RWPE1 (cell line): Measurements from ENCODE around the gene GSTCD.

Experiments used
- CTCF ChIA-PET: fragments of 350-600 bp; sonication (Branson Sonifier 250); formaldehyde crosslinking; extraction: SDS; loops from one replicate; lab custom pipeline; 2021; lab: Yijun Ruan, JAX
- POLR2A ChIA-PET: fragments of 400-600 bp; formaldehyde crosslinking; extraction: SDS; loops from one replicate; lab custom pipeline; 2020; ENCODE audit warnings: antibody characterized with exemption; ENCODE audit not compliant: low non-redundant PET; lab: Yijun Ruan, JAX
- DNase-seq: peaks from one replicate; pipeline ENCODE4 v3.0.0; 2012; ENCODE audit warnings: low spot score
- H3K27ac ChIP-seq: fragments of 450-650 bp; 2 replicates; pipeline ENCODE4 v1.5.1; 2017
- TF ChIP-seq, protein P1 (sequence below): fragments of 450-650 bp; conservative IDR thresholded peaks from 2 replicates; pipeline ENCODE4 v1.5.1; 2017; ENCODE audit warnings: low read depth, mild to moderate bottlenecking

The GSTCD gene

DNA sequence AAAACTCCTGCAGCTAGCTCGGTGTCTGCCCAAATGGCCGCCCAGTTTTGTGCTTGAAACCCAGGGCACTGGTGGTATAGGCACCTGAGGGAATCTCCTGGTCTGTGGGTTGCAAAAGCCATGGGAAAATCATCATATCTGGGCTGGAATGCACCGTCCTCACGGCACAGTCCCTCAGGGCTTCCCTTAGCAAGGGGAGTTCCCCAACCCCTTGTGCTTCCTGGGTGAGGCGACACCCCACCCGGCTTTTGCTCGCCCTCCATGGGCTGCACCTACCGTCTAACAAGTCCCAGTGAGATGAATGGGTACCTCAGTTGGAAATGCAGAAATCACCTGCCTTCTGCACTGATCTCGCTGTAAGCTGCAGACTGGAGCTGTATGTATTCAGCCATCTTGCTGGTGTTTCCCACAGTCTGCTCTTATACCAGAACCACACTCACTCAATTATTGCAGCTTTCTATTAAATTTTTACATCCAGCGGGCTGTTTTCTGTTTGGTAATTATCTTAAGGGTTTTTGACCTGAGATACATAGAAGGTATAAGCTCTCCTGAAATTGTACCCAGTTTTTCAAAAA is 150.0 kb downstream of the GSTCD start:
- ChIA-PET CTCF (interaction anchor here (0.6 to 0.7 kb wide), 2 partner anchors 56 to 1264 kb away, joined by 5 to 7 read pairs; no protein-coding TSS in a partner anchor), POLR2A (no interaction called here)
- no peak overlapping the region for H3K27ac ChIP-seq
- no peak for DNase-seq
- TF ChIP-seq, protein P1, sequence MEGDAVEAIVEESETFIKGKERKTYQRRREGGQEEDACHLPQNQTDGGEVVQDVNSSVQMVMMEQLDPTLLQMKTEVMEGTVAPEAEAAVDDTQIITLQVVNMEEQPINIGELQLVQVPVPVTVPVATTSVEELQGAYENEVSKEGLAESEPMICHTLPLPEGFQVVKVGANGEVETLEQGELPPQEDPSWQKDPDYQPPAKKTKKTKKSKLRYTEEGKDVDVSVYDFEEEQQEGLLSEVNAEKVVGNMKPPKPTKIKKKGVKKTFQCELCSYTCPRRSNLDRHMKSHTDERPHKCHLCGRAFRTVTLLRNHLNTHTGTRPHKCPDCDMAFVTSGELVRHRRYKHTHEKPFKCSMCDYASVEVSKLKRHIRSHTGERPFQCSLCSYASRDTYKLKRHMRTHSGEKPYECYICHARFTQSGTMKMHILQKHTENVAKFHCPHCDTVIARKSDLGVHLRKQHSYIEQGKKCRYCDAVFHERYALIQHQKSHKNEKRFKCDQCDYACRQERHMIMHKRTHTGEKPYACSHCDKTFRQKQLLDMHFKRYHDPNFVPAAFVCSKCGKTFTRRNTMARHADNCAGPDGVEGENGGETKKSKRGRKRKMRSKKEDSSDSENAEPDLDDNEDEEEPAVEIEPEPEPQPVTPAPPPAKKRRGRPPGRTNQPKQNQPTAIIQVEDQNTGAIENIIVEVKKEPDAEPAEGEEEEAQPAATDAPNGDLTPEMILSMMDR, result no peak

DNA sequence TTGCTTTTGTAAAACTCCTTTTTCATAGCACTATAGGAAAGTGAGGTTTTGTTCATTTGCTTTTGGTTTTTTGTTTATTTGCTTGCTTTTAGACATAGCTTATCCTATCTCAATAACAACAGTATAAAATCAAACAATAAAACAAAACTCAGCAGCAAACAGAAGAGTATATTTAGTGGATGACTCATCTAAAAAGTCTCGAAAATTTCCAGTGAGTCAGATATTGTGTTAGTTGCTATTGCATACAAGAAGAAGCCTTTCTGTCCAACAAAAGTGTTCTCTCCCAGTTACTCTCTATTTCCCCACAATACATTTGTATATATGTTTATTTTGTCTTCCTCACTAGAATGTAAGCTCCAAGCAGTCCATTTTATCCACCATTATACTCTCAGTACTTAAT is 150.6 kb downstream of the GSTCD start:
- peak; percentile 59 for DNase-seq
- CTCF ChIA-PET, result no interaction called here
- H3K27ac ChIP-seq, result no peak overlapping the region
- POLR2A ChIA-PET, result no interaction called here
- TF ChIP-seq, protein P1, result no peak

DNA sequence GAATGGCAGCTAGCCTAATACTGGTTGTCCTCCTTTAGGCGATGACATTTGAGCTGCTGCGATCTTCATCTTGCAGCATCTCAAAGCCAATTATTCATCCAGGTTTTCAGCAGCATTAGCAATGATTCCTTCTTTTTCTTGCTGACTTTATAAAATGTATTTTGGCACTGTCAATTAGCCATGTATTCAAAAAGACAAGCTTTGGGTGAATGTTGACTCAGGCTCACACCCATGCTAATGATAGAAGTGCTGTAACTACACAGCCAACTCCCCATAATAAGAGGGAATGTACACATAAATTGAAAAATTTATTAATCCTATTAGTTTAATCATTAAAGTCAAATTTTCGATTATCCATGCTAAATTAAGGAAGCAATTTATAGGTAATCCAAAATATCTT is 162.4 kb downstream of the GSTCD start:
- TF ChIP-seq, protein P1, result no peak
- ChIA-PET CTCF (no interaction called here), POLR2A (no interaction called here)
- H3K27ac ChIP-seq, result no peak overlapping the region
- DNase-seq, result no peak

DNA sequence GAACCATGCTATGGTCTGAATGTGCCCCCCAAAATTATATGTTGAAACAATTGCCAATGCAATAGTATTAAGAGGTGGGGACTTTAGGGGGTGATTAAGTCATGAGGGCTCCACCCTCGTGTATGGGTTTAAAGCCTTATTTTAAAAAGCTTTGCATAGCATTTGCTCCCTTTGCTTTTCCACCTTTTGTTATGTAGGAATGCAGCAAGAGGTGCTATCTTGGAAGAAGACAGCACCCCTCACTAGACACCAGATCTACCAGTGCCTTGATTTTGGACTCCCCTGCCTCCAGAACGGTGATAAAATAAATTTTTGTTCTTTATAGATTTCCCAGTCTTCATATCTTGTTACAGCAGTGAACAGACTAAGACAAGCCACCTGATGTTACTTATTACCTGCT is 163.4 kb downstream of the GSTCD start:
- CTCF ChIA-PET, result no interaction called here
- POLR2A ChIA-PET, result no interaction called here
- DNase-seq, result no peak
- TF ChIP-seq, protein P1, result no peak
- no peak overlapping the region for H3K27ac ChIP-seq

DNA sequence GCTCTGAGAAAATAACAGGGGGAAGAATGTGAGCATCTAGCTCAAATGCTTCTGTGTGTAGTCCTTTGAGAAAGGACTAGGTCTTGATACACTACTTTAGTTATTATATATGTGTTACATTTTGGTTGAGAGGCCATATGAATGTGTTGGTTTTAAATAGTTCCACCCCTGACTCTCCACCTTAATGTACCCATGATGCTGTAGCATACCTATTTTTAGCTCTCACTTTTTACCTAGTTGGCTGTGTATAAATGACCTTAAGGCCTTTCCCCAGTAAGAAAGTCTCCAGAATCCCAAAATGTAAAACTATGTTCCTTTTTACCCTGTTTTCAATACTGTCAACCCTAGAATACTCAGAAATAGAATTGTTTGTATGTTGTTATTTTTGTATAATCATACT is 166.6 kb downstream of the GSTCD start:
- ChIA-PET POLR2A (no interaction called here), CTCF (no interaction called here)
- no peak for DNase-seq
- TF ChIP-seq, protein P1, result no peak
- H3K27ac ChIP-seq, result no peak overlapping the region

DNA sequence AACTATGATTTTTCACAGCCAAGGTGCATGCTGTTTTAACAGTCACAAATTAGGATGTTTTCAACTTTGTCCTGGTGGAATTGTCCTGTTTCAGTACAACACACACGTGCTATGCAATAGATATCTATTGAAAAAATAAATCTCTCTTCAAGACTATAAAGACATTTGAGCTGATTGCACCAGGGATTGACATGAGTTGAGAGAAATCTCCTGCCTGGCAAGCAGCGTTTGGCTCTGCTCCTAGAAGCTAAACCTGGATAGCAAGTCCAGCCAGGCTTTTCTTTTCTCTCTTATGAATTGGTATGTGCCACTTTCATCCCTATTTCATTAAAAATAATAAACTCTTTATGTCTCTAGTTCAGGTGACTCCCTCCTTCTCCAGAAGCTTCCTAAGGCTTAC is 170.1 kb downstream of the GSTCD start:
- H3K27ac ChIP-seq, result no peak overlapping the region
- TF ChIP-seq, protein P1, result no peak
- CTCF ChIA-PET, result no interaction called here
- no peak for DNase-seq
- POLR2A ChIA-PET, result no interaction called here
